Muscle of back (tissue), 11 donors: ENCODE results near the gene VPS35L. TPM values are rescaled to one million over a fixed set of nuclear protein-coding genes. Genes with fewer than 3 reads are reported as not detected.
A peak's percentile ranks its signal among the peaks of the same experiment; 100 is the strongest.

Experiments used
- DNase-seq, 3 donors: peaks; one replicate each; pipeline versions ENCODE4 v3.0.0 to v3.0.0-alpha.2; 2013
- polyA plus RNA-seq, 10 donors: library from polyadenylated mRNA; unstranded; fragments of 120-200 nt; gene quantifications; one replicate each; pipeline ENCODE4 v1.2.1, GENCODE V29; 2013; ENCODE audit not compliant: insufficient read length in 10 of 10

VPS35L gene
- polyA plus RNA-seq, 10 donors = 29.5 to 36.8 (median 34.1) TPM

DNA sequence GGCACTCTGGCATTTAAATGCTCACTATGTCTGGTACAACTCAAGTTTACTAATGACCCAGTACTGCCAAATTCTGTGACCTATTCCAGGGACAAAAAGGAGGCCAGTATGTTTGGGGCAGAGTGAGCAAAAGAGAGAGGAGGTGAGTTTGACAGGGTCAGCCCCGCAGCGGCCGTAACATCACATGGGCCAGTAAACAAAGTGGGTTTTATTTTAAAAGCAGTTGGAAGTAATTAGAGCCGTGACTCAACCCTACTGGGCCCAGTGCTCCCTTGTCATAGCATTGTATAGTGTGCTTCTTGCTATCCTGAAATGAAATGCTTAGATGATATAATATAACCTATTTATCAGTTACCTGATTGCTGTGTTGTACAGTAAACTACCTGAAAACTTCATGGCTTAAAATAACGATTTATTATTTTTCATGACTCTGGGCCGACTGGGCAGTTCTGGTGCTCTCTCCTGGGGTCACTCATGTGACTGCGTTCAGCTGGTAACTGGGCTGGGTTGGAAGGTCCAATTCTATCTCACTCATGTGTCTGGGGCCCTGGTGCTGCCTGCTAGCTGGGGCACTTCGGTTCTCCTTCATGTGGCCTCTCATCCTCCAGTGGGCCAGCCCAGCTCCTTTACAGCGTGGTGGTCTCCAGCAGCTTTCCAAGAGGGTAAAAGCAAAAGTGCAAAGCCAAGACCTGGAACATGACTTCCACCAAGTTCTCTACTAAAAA lies 189.9 kb downstream of the VPS35L start:
- DNase-seq = no peak

DNA sequence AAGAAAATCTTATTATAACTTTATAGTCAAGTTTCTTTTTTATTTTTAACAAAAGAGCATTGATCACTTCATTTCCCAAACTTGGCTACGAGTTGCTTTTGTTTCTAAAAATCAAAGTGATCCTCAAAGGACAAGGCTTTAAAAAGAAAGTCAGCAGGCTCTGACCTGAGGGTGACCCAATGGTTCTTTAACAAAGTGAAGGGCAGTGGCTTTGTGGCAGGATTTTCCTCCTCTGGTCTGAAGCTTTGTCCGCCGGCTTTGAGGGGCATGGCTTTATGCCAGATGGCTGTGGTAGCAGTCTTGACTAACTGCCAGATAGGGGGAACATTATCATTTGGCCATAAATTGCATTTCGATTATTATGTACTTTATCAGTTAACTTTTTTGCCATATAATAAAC lies 191.1 kb downstream of the VPS35L start:
- no peak for DNase-seq

DNA sequence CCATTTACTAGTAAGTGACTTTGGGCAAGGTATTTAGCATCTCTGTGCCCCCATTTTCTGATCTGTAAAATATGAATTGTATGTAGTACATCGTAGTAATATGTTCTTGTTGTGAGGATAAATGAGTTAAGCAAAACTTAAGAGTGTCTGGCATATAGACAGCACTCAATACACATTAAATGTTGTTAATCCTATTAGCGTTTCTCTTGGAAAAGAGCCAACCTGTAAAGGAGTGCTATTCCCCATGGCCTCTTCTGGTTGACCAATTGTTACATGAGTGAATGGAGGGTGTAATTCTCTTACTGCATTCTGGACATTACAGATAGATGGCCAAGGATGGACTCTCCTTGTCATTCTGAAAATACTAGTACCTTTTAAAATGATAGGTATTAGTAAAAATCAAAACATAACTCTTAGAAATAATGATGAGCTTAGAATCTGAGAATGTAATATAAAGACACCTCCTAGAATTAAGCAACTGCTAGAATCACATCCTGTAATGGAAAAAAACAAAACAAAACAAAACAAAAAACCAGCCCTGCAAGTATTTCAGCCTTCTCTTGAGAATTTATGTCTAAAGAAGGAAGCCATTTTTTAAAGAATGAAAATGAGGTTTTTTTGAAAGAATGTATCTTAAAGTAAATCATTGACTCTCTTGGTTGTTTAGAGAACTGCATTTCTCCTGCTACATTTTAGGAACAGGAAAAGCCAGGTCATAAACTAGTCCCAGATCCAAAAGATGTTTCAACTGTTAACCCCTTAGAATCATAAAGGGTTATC lies 193.1 kb downstream of the VPS35L start:
- DNase-seq = peak in 1 of 3 donors; percentile 43

DNA sequence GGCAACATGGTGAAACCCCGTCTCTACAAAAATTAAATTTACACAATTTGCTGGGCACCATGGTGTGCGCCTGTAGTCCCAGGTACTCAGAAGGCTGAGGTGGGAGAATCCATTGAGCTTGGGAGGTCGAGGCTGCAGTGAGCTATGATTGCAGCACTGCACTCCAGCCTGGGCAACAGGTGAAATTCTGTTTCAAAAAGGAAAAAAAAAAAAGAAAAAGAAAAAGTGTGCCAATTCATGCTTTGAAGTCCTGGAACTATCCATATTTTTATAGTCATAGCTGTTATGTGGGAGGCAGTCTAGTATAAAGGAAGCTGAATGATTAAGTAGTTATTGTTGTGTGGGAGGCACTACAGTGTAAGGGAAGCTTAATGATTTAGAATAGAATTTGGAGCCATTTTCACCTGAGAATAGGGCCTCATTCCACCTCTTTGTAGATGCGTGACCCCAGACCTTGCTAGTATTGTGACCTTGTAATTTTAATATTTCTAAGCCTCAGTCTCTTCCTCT lies 194.1 kb downstream of the VPS35L start:
- no peak for DNase-seq

Other genes starting within 250 kb of the VPS35L start
- under 1 TPM; 0.07 to 0.35 (median 0.11) TPM for gene TMC5, start 137.8 kb upstream of the VPS35L start, polyA plus RNA-seq
- 10 to 100 TPM; 50.1 to 64.1 (median 54.2) TPM for gene GDE1, start 33.6 kb upstream of the VPS35L start, polyA plus RNA-seq
- gene CCP110, start 31.8 kb upstream of the VPS35L start, polyA plus RNA-seq = 10 to 100 TPM; 11.6 to 25.5 (median 19.3) TPM
- 10 to 100 TPM; 16.5 to 26.6 (median 22.6) TPM for gene KNOP1, start 162.5 kb downstream of the VPS35L start, polyA plus RNA-seq
- 10 to 100 TPM; 11.2 to 20.1 (median 14.1) TPM for gene IQCK, start 162.6 kb downstream of the VPS35L start, polyA plus RNA-seq